Cardiac muscle cell (in vitro differentiated cells and primary cell): Measurements from ENCODE around the gene PIPOX. TPM values are rescaled to one million over a fixed set of nuclear protein-coding genes. Genes with fewer than 3 reads are reported as not detected.

Source experiments
- DNase-seq, 2 donors: peaks; one replicate each; pipeline versions ENCODE4 v3.0.0 to v3.0.0-alpha.2; 2010 to 2017; ENCODE audit warnings: low read depth in 1 of 2, low spot score in 1 of 2
- H3K27ac ChIP-seq: fragments of 200-600 bp; sonication (generic); 2 replicates; pipeline ENCODE4 v1.5.1; 2016
- H3K27me3 ChIP-seq: fragments of 200-600 bp; sonication (generic); 2 replicates; pipeline ENCODE4 v1.6.0; 2016; ENCODE audit warnings: control low read depth
- H3K36me3 ChIP-seq: fragments of 200-600 bp; sonication (generic); 2 replicates; pipeline ENCODE4 v1.5.1; 2016; ENCODE audit warnings: control low read depth
- H3K4me1 ChIP-seq: fragments of 200-600 bp; sonication (generic); 2 replicates; pipeline ENCODE4 v1.8.1; 2017; ENCODE audit warnings: low read depth, mild to moderate bottlenecking, mixed run types
- H3K4me3 ChIP-seq: fragments of 200-600 bp; sonication (generic); 2 replicates; pipeline ENCODE4 v1.5.1; 2016; ENCODE audit warnings: mild to moderate bottlenecking
- H3K9me3 ChIP-seq: fragments of 200-600 bp; sonication (generic); 2 replicates; pipeline ENCODE4 v1.5.1; 2017; ENCODE audit warnings: low read depth, mild to moderate bottlenecking, control low read depth
- CTCF ChIP-seq: IDR thresholded peaks from 2 replicates; pipeline ENCODE4 v1.5.1; 2012; ENCODE audit warnings: low read depth, mild to moderate bottlenecking, low read length
- polyA plus RNA-seq: library from polyadenylated mRNA; unstranded; fragments of >200 nt; fragmentation: Nextera tagmentation; extraction: Ambion mirVana; gene quantifications from 2 replicates; pipeline ENCODE4 v1.2.1, GENCODE V29; 2016
- total RNA-seq: library from RNA; depleted of rRNA; stranded (reverse); fragments of >200 nt; gene quantifications from 2 replicates; pipeline ENCODE4 v1.2.3, GENCODE V29; 2016

Gene PIPOX
- total and polyA plus RNA-seq, 2 experiments from 2014 or later: 5.3 to 6.5 TPM

DNA sequence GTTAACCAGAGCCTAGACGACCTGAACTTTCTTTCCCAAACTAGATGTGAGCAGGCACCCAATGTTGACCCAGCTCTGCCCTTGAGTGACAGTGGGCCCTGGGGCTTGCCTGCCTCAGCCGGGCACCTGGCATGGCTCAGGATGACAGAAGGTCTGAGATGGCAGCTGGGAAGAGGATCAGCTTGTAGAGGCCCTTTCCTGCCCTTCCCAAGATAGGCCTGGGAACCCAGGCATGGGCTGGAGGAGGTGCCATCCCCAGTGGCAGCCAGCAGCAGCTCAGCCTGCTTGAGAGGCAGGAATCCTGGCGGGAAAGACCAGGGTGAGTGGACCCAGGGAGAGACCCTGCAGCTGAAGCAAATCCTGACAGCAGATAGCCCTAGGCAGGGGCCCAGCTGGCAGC, 59.1 kb downstream of the PIPOX start:
- DNase-seq: no peak
- Histone ChIP-seq H3K36me3 (peaks cover 67% of the 10 kb centered on the region), H3K4me3 (no peak overlapping the region), H3K27me3 (no peaks in the 10 kb centered on the region), H3K4me1 (no peaks in the 10 kb centered on the region), H3K27ac (no peak overlapping the region), H3K9me3 (no peaks in the 10 kb centered on the region)
- TF ChIP-seq CTCF: no peak

DNA sequence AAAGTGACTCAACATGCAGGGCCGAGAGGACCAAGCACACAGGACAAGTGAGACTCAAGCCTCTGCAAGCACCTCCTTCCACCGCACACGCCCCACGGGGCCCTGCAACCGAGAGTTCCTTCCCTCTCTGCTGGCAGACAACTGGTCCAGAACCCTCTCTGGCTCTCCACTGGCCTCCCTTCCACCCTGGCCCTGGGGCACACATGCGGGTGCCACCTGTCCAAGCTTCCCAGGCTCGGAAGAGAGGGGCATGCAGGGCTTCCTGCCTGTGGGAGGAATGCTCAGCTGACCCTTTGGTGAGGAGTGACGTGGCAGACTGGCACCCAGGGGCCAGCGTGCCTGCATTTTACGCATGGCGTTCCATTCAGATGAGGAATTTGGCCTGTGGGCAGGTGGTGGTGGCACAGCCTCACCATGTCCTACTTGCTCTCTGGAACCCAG, 59.8 kb downstream of the PIPOX start:
- Histone ChIP-seq H3K9me3 (no peaks in the 10 kb centered on the region), H3K27me3 (no peaks in the 10 kb centered on the region), H3K4me1 (no peaks in the 10 kb centered on the region), H3K4me3 (no peak overlapping the region), H3K27ac (no peak overlapping the region), H3K36me3 (peaks cover 60% of the 10 kb centered on the region)
- DNase-seq: no peak
- no peak for TF ChIP-seq CTCF

DNA sequence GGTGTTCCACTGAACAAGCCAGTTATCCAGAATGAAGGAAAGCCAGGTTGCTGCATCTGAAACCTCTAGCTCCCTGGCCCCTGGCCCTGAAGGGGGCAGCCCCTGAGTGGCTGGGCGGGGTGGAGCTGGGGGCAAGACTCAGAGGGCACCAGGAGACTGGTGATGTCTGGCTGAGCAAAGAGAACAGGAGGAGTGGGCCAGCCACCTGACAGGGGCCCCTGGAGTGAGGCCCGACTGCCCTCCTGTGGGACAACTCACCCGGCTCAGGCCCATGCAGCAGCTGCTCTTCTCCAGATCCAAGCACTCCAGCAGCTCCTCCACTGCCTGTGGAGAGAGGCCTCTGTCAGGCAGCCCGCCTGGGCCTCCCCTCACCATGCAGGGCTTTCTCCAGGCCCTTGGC, 60.4 kb downstream of the PIPOX start:
- peaks cover 60% of the 10 kb centered on the region for H3K36me3 ChIP-seq
- no peak overlapping the region for H3K27ac ChIP-seq
- no peaks in the 10 kb centered on the region for H3K4me1 ChIP-seq
- DNase-seq: no peak
- TF ChIP-seq CTCF: no peak
- H3K27me3 ChIP-seq: no peaks in the 10 kb centered on the region
- H3K4me3 ChIP-seq: no peak overlapping the region
- no peaks in the 10 kb centered on the region for H3K9me3 ChIP-seq

Other genes starting within 250 kb of the PIPOX start
- 19.4 and 25.5 TPM in 2 replicates for gene FAM222B, start 200.4 kb upstream of the PIPOX start, total RNA-seq
- gene FAM222B, start 200.4 kb upstream of the PIPOX start, polyA plus RNA-seq: 30.3 and 34.1 TPM in 2 replicates
- 32.3 and 44.3 TPM in 2 replicates for gene ERAL1, start 188.1 kb upstream of the PIPOX start, total RNA-seq
- 75.2 and 77.1 TPM in 2 replicates for gene ERAL1, start 188.1 kb upstream of the PIPOX start, polyA plus RNA-seq
- 102 and 110 TPM in 2 replicates for gene FLOT2, start 145.4 kb upstream of the PIPOX start, total RNA-seq
- gene FLOT2, start 145.4 kb upstream of the PIPOX start, polyA plus RNA-seq: 145 and 158 TPM in 2 replicates
- gene DHRS13, start 140.1 kb upstream of the PIPOX start, total RNA-seq: 40.9 and 44.6 TPM in 2 replicates
- gene DHRS13, start 140.1 kb upstream of the PIPOX start, polyA plus RNA-seq: 28.1 and 35.4 TPM in 2 replicates
- 45.6 and 46.1 TPM in 2 replicates for gene PHF12, start 91.6 kb upstream of the PIPOX start, total RNA-seq
- gene PHF12, start 91.6 kb upstream of the PIPOX start, polyA plus RNA-seq: 11.6 and 17.9 TPM in 2 replicates
- gene SEZ6, start 37.1 kb upstream of the PIPOX start, total RNA-seq: 0.07 and 0.21 TPM in 2 replicates
- 0.91 and 0.95 TPM in 2 replicates for gene SEZ6, start 37.1 kb upstream of the PIPOX start, polyA plus RNA-seq
- gene MYO18A, start 137.3 kb downstream of the PIPOX start, total RNA-seq: 326 and 564 TPM in 2 replicates
- gene MYO18A, start 137.3 kb downstream of the PIPOX start, polyA plus RNA-seq: 186 and 218 TPM in 2 replicates
- gene CRYBA1, start 203.7 kb downstream of the PIPOX start, total RNA-seq: not detected in 2 replicates
- gene CRYBA1, start 203.7 kb downstream of the PIPOX start, polyA plus RNA-seq: not detected in 2 replicates